Stimulated activated CD4-positive, alpha-beta T cell treated with anti-CD3 and anti-CD28 coated beads, Interleukin-4, amount 100 ng/mL, for 4 hours (primary cell): ENCODE results near the gene SUSD3.

Experiments
- DNase-seq, 2 experiments: peaks; one replicate each; pipeline ENCODE4 v3.0.0-alpha.2; 2020

Gene SUSD3

DNA sequence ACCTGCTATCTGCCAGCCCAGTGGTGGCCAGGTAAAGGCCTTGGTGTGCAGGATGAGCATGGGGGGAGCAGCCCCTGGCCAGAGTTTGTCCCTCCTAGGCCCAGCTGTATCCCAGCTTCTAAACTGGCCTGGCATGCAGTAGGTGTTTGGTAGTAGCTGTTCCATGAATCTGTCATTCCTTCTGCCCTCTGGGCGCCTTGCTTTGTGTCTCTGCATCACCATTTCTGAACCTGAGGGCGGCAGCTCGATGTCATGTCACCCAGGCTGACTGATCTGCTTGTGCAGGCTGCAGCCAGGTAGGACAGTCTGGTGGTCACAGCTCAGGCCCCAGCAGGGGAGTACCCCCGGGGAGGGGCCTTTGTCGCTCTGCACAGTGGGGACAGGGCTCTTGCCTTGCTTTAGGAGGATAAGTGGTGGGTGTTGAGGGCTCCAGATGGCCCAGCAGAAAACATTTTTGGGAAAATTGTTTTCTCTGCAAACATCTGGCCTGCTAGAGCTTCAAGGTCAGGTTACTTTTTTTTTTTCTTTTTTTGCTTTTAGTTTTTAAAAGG lies 4.6 kb upstream of the SUSD3 start:
- DNase-seq: no peak

DNA sequence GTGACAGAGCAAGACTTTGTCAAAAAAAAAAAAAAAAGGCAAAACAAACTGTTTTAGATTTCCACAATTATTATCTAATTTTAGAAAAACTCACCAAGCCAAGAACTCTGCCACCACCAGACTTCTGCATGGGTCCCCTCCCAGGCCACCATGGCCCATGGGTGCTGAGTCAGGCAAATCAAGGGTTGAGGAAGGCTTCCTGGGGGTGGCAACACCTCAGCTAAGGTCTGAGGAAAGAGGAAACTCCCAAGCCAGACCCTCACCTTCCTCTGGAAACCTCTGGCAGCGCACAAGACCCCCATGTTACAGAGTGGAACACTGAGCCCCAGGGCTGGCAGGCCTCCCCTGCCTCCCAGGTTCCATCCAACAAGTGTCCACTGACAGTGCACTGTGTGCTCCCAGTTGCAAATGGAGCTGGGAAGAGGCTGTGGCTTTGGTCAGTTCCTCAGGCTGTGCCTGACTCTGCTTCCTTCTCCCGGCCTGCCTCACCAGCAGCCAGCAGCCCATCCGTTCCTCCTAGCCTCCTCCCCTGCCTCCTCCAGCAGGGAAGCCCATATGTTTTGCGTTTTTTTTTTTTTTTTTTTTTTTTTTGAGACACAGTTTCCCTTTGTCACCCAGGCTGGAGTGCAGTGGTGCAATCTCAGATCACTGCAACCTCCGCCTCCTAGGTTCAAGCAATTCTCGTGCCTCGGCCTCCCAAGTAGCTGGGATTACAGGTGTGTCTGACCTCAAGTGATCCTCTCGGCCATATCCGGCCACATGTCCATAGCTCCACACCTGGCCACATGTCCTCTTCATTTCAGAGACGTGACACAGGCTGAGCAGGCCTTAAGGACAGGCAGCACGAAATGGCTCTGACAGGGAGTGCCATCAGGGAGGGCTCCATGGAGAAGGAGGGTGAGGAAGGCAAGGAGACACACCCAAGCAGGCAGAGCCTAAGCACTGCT lies 3.5 kb upstream of the SUSD3 start:
- DNase-seq: no peak

DNA sequence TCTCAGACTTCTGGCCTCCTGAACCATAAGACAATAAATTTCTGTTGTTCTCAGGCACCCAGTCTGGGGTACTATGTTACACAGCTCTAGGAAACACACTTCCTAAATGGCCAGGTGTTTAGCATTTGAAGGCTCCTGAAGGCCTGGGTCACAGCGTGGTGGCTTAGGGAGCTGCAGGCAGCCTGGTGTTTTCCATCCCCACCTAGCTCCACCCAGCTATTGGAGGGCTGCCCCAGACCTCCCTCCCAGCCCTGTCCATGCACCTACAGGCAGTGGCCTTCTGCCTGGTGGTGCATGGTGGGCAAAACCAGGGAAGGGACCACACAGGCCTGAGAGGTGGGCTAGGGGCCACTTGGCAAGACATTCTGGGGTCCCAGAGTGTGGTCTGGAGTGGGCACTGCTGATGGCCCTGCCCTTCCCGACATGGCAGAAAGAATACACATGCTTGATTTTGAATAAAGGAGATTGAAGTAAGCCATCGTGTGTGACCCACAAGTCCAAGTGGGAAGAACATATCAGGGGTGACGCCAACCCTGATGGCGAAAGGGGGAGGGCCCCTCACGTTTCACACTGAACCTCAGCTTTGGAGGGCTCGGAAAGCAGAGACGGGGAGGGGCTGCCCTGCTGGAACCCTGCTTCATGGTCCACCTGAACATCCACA lies 1.3 kb upstream of the SUSD3 start:
- DNase-seq: no peak

DNA sequence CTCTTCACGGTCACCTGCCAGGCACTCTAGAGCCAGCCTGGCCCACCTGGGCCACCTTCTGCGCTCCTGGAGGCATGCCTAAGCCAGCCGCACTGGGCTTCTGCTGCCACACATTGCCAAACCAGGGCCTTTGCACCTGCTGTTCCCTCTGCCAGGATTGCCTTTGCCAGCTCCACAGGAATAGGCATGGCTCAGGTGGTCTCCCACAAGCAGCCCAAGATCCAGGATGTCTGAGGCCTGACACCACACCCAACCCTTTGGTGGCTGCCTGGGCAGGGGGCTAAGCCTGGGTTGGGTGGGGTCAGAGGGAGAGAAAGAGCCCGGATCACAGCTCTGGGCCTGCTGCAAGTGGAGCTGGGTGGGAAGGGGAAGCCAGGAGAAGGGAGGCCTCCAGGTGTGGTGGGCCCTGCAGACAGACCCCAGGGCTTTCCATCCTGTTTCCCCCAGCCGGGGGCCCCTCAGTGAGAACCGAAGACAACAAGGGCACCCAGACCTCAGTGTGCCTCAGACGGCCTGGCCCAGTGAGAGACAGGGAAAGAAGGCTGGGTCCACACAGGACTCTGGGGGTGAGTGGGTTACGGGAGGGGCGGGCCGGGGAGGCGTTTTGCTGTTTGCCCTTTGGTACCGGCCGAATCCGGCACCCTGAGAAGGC lies 672 bp upstream of the SUSD3 start:
- DNase-seq: no peak

DNA sequence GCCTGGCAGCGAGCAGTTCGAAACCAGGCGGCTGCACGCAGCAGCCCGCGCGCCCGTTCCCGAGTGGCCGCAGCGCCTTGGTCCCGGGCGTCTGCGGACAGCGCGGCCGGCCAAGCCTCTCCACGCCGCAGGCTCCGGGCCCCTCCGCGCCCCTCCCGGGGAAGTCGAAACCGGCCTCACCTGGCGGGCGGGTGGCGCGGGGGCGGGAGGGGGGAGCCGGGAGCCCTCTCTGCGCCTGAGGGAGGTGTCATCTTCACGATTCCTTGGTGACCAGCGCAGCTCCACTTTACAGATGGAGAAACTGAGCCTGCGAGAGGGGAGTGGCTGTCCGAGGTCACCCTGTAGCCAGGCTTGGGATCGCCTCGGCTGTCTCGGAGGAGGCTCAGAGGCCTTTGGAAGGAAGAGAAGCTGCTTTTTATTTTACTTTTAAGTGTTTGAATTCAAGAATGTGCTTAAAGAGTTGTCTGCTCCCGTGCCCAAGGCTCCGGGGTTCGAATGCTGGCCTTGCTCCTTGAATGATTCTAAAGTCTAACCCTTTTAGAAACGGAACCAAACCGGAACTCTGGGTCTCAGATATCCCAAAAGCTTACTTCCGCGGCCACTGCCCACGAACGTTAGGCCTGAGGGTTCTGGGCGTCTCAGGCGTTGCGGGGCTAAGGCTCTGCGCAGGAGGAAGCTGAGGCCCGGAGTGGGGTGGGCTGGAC lies 662 bp downstream of the SUSD3 start:
- peak; percentile 24 to 33 for DNase-seq

DNA sequence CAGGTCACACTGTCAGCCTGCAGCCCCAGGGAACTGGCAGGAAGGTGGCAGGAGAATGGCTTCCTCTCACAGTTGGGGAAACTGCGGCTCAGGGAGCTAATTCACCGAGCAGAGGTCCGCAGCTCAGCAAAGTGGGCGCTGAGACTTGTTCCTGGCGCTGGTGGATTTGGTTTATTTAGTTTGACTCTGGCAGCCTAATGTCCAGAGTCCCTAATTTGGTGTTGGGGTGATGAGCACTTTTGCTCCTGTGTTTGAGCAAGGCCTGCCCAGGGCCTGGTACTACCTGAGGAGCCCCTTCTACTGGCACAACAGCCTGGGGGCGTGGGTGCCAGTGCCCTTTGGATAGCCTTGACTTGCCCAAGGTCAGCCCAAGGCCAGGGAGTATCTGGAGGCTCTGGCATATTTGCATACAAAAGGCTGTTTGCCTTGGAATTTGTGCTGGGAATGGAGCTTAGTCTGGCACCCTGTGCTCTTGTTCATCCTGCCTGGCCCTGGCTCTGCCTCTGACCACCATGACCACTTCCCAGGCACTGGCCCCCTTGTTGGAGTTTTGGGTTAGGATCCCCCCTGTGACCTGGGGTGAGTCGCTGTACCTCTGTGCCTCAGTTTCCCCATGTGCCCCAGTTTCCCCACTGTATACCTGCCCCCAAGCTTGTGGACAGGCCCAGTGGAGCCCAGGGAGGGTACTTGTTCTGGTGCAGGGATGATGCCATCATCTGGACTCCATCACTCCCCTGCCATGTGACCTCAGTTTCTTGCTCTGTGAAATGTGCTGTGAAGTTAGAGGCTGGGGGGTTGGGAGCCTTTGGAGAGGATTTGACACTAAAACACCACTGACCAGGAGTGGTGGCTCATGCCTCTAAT lies 1.4 kb downstream of the SUSD3 start:
- no peak for DNase-seq

DNA sequence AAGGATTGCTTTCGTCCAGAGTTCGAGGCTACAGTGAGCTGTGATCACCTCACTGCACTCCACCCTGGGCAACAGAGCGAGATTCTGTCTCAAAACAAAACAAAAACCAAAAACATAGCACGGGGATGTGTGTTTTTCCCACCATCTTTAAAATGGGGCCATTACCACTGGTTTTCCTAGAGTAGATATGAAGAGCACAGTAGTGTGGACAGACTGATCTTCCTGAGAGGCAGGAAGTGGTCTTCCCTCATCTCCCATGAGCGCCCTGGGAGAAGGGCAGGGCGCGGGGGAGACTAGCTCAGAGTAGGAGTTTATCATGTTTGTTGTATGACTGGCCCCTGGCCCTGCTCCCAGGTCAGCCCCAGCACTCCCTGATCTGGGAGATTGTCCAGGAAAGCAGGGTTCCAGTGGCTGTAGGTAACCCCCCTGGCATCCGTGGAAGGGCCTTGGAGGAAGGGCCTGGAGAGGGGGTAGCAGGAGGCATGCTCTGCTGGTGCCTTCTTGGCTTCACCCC lies 2.3 kb downstream of the SUSD3 start:
- no peak for DNase-seq

DNA sequence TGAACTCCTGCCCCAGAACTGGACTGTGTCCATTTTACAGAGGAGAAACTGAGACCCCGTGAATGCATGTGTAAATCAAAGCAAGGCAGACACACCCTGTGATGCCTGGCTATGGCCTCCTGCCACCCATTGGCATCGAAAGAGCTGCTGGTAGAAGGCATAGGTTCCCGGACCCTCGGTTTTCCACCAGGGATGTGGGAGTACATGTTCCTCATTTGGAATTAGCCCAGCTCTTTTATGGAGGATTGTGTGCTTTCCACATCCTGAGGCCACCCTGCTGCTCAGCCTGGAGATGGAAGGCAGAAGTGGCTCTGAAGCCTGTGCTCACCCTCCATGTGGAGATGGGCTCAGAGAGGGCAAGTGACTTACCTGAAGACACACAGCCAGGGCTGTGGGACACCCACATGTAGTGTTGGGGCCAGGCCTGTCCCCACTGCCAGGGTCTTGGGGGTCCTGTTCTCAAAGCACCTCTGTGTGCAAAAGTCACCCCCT lies 2.8 kb downstream of the SUSD3 start:
- DNase-seq: no peak

DNA sequence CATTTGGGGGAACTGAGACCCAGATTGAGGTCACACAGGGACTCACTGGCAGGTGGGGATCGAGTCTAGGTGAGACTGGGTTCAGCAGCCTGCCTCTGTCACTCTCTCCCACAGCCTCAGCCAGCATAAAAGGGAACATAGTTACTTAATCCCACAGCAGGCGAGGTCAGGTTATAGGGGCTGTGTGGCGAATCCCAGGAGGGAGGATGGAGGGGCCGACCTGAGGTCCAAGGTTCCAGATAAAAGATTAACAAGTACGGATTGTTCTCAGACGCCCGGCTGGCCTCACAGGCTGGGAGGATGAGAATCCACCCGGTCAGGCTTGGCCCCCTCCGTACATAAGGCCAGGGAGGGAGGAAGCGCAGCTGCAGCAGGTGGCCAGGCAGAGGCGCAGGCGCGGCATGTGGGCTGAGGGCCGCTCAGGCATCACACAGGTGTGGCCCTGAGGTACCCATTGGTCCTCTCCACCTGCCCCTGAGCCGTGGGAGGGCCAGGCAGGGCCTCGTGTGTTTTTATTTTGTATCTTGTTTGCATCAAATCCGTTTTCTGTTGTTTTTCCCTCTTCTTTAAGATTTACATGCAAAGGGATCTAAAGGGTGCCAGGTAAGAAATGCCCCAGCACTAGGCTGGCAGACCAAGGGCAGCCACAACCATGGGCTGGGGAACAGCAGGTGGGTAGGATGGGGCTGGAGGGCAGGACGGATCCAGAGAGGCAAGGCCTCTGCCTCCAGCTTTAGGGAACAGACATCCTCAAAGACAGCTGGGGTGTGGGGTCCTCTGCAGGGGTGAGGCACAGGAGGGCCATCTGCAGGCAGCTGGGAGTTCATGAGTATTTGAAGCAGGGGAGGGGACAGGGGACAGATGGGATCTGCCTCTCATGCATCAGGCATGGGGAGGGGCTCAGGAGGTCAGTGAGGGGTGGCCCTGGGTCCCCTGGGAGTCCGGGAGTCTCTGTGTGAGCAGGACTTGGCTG lies 3.6 kb downstream of the SUSD3 start:
- no peak for DNase-seq

DNA sequence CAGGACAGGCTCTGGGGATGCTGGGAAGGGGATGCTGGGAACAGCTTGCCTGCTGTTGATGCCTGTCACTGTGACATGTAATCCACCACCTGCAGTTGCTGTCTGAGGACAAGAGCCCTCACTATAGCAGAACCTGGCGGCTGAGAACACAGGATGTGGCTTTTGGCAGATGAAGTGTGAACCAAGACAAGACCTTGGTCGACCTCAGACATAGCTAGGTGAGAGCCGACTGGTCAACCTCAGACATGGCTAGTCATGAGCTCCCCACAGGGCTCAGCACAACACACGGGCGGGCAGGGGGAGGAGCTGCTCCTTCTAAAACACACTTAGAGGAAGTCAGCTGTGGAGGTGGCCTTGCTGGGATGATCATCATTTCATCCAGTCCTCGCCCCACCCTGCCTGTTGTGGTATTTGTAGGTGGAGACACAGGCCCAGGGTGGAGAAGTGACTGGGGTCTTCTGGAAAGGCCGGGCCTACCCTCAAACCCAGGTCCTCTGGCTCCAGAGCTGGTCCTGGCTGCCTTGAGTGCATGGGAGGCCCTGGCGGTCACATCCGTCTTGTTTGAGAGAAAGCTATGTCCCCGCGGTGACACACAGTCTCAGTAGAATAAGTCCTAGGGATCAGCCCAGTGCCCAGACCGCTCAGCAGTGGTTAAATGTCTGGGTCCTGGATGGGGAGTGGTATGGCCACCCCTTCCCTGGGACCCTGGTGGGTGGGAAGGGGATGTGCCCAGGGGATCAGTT lies 6.1 kb downstream of the SUSD3 start:
- peak; percentile 65 to 79 for DNase-seq

DNA sequence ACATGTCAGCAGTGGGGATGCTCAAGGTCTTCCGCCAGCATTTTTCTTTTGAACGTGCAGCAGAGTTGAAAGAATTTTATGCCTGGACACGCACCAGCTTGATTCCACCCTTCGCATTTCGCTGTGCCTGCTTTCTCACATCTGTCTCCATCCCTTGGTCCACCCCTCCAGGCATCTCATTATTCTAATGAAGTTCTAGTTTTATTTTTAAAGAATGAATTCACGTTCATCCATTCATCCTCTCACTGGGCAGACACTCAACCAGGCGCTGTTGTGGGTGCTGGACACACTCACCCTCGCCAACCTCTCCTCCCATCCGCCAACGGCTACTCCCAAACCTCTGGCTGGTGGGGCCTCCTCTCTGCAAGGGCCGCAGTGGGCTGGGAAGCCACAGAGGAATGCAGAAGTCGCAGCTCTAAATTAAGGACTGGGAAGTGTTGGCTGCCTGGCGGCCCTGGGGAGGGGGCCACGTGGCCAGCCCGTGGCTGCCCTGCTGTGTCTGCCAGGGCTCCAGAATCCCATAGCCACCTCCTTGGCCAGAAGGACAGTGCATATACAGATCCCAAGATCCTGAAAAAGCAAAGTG lies 6.7 kb downstream of the SUSD3 start:
- no peak for DNase-seq

DNA sequence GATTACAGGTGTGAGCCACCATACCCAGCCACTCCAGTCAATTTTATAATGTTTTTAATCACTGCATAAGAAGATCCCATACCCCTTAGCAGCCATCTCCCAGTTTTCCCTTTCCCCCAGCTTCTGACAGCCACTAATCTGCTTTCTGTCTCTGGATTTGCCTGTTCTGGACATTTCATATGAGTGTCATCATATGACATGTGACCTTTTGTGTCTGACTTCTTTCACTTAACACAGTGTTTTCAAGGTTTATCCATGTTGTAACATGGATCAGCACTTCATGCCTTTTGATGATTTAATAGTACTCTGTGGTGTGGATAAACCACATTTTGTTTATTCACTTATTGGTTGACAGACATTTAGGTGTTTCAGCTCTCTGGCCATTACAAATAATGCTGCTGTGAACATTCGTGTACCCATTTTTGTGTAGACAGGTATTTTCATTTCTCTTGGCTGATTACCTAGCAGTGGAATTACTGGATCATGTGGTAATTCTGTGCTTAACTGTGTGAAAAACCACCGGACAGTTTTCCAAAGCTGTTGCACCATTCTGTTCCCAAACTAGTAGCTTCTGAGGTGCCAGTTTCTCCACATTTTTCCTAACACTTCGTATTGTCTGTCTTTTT lies 8.6 kb downstream of the SUSD3 start:
- DNase-seq: no peak

DNA sequence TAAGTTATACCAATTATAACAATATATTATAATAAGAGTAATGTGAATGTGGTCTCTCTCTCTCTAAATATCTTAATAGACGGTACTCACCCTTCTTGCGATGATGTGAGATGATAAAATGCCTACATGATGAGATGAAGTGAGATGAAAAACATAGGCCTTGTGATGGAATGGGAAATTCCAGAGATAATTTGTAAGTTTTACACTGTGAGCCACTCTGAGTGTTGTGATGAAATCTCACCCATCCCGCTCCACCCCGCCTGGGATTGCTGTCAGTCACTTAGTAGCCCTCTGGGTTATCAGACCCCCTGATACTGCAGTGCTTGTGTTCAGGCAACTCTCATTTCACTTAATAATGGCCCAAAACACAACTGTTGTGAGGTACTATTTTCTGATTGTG lies 10.5 kb downstream of the SUSD3 start:
- DNase-seq: no peak

DNA sequence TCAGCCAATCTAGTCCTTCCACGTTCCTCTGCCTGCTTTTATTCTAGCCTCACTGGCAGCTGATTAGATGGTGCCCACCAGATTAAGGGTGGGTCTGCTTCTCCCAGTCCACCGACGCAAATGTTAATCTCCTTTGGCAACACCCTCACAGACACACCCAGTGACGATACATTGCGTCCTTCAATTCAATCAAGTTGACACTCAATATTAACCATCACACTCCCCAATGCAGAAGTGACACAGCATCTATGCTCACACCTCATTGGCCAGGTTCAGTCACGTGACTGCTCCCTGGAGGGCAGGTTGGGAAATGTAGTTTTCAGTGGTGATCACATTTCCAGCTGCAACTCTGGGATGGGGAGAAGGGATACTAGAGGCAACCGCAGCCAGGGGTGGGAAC lies 13.0 kb downstream of the SUSD3 start:
- DNase-seq: no peak

DNA sequence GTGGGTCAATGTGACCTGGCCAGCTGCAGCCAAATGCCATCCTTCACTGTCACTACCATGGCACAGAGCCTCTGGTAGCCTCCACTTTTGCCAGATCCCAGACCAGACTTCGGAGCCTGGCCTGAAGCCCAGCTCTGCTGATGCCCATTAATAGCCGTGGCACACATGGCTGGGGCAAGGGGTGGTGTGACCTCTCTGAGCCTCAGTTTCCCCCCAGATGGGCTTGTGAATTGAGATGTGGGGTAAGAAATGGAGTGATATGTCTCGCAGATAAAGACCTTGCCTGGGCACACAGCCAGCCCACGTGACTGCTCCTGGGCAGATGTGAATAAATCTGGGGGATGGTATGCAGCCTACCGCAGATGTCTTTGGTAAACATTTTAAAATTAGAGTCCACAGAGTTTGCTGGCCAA lies 13.9 kb downstream of the SUSD3 start:
- DNase-seq: no peak

DNA sequence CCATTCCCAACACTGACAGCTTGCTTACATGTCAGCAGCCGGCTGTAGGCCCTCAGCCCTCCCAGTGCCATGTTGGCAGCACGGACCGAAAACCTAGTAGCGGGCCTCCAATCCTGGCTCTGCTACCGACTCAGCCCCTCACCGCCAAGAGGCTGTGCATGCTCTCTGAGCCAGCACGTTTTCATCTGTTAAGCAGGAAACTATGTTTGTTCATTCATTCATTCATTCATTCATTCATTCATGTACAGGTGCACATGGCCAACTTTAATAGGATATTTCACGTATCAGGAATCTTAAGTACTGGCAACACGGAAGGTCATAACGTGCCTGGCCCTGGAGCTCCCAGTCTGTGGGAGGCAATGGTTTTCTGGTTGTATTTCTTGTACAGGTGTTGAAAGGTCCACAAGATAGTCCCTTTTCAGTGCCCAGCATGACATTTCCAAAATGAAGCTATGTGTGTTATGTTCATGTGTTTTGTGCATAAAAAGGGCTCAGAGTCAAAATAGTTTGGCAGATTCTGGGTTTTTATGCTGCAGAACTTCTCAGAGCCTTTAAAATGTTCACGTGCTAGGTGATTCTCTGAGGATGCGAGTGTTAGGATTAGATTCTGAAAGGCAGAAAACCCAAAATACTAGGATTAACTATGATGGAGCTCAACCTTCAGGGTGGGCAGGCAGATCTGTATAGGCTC lies 17.7 kb downstream of the SUSD3 start:
- no peak for DNase-seq

DNA sequence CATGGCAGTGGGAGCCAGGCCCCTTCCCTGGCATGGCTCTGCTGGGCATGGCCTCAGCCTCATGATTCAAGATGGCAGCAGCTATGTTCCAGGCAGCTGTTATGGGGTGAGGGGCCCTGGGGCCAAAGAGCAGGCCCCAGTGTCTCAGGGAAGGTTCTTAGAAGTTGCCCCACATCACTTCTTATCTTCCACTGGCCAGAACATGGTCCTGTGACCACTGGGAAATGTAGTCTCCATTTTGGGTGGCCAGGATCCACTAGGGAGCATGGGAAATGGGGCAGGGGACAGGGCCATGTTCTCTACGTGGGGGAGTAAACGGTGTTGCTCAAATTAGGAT lies 18.3 kb downstream of the SUSD3 start:
- no peak for DNase-seq

DNA sequence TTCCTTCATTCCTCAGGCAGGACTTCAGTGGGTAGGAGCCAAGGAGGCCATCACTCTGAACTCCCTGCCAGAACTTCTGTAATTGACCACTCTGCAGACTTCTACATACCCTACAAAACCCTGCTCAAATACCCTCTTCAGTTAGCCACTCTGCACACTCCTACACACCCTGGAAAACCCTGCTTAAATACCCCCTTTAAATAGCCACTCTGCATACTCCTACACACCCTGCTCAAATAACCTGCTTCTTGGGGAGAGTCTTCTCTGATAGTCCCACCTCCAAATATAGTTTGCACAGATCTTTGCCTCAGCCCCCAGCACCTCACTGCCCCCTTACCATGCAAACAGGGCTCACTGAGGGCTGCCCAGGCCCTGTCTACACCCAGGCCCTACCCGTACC lies 18.9 kb downstream of the SUSD3 start:
- no peak for DNase-seq
